PC-9 (cell line): ENCODE measurements around the gene SLC39A3. TPM values are rescaled to one million over a fixed set of nuclear protein-coding genes. Genes with fewer than 3 reads are reported as not detected.

Experiments
- BruUV-seq: library from RNA; stranded (reverse); fragments of 400-500 nt; replicated peaks from 2 replicates; lab custom pipeline; 2021; lab: Mats Ljungman, UMichigan
- CTCF ChIA-PET: fragments of 300-600 bp; sonication (Branson Sonifier 250); formaldehyde crosslinking; loops from one replicate; lab custom pipeline; 2022; ENCODE audit warnings: antibody characterized with exemption; lab: Charles Lee
- POLR2A ChIA-PET: fragments of 300-600 bp; sonication (Branson Sonifier 250); formaldehyde crosslinking; loops from one replicate; lab custom pipeline; 2022; ENCODE audit warnings: antibody characterized with exemption; ENCODE audit not compliant: unreplicated experiment; lab: Charles Lee
- DNase-seq, 2 experiments: peaks; one replicate each; pipeline versions ENCODE4 v3.0.0 to v3.0.0-alpha.2; 2015 to 2022; ENCODE audit warnings: mixed read lengths in 1 of 2
- H2AFZ ChIP-seq: fragments of 200-600 bp; sonication (generic); 2 replicates; pipeline ENCODE4 v1.8.1; 2017; ENCODE audit warnings: antibody characterized with exemption
- H3F3A ChIP-seq: fragments of 200-600 bp; sonication (generic); 2 replicates; pipeline ENCODE4 v1.8.1; 2017; ENCODE audit warnings: antibody characterized with exemption, mild to moderate bottlenecking, low read depth; ENCODE audit not compliant: insufficient read depth
- H3K27ac ChIP-seq: fragments of 200-600 bp; sonication (generic); 2 replicates; pipeline ENCODE4 v1.6.1; 2016; ENCODE audit warnings: mixed run types
- H3K27me3 ChIP-seq: fragments of 200-600 bp; sonication (generic); 2 replicates; pipeline ENCODE4 v1.6.1; 2016; ENCODE audit warnings: low read depth, mixed run types; ENCODE audit not compliant: insufficient read depth
- H3K36me3 ChIP-seq: fragments of 200-600 bp; sonication (generic); 2 replicates; pipeline ENCODE4 v1.6.1; 2016; ENCODE audit warnings: low read depth, mixed run types
- H3K4me1 ChIP-seq: fragments of 200-600 bp; sonication (generic); replicated peaks from 2 replicates; pipeline ENCODE4 v1.6.1; 2016; ENCODE audit warnings: mixed run types; ENCODE audit not compliant: insufficient read depth
- H3K4me2 ChIP-seq: fragments of 200-600 bp; sonication (generic); 2 replicates; pipeline ENCODE4 v1.6.1; 2017; ENCODE audit warnings: mixed run types
- H3K4me3 ChIP-seq: fragments of 200-600 bp; sonication (generic); 2 replicates; pipeline ENCODE4 v1.6.1; 2016; ENCODE audit warnings: mixed run types
- H3K79me2 ChIP-seq: fragments of 200-600 bp; sonication (generic); 2 replicates; pipeline ENCODE4 v1.6.1; 2017; ENCODE audit warnings: low read depth, mixed run types
- H3K9me2 ChIP-seq: fragments of 200-600 bp; sonication (generic); 2 replicates; pipeline ENCODE4 v1.8.1; 2017; ENCODE audit warnings: mild to moderate bottlenecking; ENCODE audit not compliant: insufficient read depth
- H3K9me3 ChIP-seq: fragments of 200-600 bp; sonication (generic); 2 replicates; pipeline ENCODE4 v1.8.1; 2016; ENCODE audit warnings: low read depth; ENCODE audit not compliant: insufficient read depth
- H4K20me1 ChIP-seq: fragments of 200-600 bp; sonication (generic); 2 replicates; pipeline ENCODE4 v1.8.1; 2017; ENCODE audit not compliant: insufficient read depth
- CTCF ChIP-seq: fragments of 200-600 bp; sonication (generic); conservative IDR thresholded peaks from 2 replicates; pipeline ENCODE4 v1.6.1; 2017; ENCODE audit warnings: mixed run types, antibody characterized with exemption, mild to moderate bottlenecking, moderate library complexity
- EZH2 ChIP-seq: fragments of 200-600 bp; sonication (generic); IDR thresholded peaks from 2 replicates; pipeline ENCODE4 v1.8.0; 2017; ENCODE audit warnings: antibody characterized with exemption, low read depth
- intact Hi-C: fragments of 100-400 bp; cut with micrococcal nuclease; formaldehyde crosslinking; loops from one replicate; pipeline ENCODE4 v1.10.0; 2022; ENCODE audit not compliant: unreplicated experiment
- total RNA-seq: library from RNA; stranded (reverse); gene quantifications from 2 replicates; pipeline ENCODE4 v1.2.3, GENCODE V29; 2021

Gene SLC39A3
- total RNA-seq, 1 experiment from 2014 or later, result 21.6 TPM

DNA sequence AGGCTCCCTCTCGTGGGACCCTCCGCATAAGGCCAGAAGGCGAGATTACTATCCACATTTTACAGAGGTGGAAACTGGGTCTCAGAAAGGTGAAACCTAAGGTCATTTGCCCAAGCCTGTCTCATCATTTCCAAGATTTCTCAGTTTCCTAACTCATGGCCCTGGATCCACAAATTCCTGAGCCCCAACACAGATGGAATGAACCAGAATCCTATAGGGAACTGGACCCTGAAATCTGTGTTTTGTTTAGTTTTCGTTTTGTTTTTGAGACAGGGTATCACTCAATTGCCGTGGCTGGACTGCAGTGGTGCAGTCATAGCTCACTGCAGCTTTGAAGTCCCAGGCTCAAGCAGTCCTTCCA, 36.8 kb downstream of the SLC39A3 start:
- Histone ChIP-seq H4K20me1 (no peaks in the 10 kb centered on the region), H3K27me3 (0 out of 2 replicates have a peak, but pooled peaks cover 4% of the 10 kb centered on the region), H3K4me1 (no peaks in the 10 kb centered on the region), H2AFZ (no peak overlapping the region), H3K4me3 (no peak overlapping the region), H3K27ac (no peak overlapping the region), H3K9me3 (no peaks in the 10 kb centered on the region), H3F3A (no peaks in the 10 kb centered on the region), H3K36me3 (no peaks in the 10 kb centered on the region), H3K9me2 (no peaks in the 10 kb centered on the region), H3K79me2 (no peaks in the 10 kb centered on the region), H3K4me2 (no peak overlapping the region)
- intact Hi-C loops, result no loop called here
- POLR2A ChIA-PET, result interaction anchor here (0.6 kb wide), 1 partner anchor 198 kb away, joined by 3 read pairs; no protein-coding TSS in a partner anchor
- CTCF ChIA-PET, result no interaction called here
- TF ChIP-seq CTCF, result no peak
- TF ChIP-seq EZH2, result no peak
- no TSS peak for BruUV-seq
- no peak for DNase-seq

DNA sequence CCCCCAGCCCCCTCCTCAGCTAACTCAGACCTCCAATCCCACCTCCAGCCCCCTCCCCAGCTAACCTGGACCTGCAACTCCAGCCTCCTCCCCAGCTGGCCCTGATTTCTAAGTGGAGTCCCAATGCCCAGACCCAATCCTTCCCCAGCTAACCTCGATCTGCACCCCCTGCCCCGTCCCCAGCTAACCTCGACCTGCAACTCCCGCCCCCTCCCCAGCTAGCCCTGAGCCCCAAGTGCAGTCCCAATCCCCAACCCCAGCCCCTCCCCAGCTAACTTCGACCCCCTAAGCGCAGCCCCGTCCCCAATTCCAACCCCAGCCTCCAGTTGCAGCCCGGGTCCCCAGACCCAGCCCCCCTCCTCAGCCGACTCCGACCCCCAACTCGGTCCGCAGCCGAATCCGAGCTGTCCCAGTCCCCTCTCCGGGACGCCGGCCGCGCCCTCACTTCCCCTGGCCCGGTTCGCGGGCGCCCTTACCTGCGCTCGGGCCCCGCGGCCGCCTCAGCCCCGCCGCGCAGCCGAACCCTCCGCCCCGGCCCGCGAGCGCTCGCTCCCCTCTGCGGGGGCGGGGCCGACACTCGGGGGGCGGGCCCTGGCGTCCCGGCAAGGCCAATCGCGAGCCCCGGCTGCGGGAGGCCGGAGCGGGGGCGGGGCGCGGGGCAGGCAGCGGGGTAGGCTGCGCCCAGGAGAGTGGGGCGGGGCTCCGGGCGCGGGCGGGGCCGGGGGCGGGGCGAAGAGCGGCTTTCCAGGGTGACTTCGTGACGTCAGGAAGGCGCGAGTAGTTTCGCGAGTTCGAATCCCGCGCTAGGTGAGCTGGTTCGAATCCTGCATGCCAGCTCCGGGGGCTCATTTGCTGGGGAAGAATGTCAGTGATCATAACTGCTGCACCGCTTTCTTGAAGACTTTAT, 37.4 kb downstream of the SLC39A3 start, which contains the start of gene GNG7:
GNG7 (minus strand) TSS at position 525 of the 907 bp plus-strand sequence. CDS start 182,006 bp downstream, outside the sequence.
- H3K4me1 ChIP-seq, result no peaks in the 10 kb centered on the region
- TF ChIP-seq CTCF (no peak), EZH2 (no peak)
- no peaks in the 10 kb centered on the region for H3F3A ChIP-seq
- no peaks in the 10 kb centered on the region for H3K79me2 ChIP-seq
- no peak within 1 kb of the TSS for H3K27ac ChIP-seq
- intact Hi-C loops, result no loop called here
- H3K4me3 ChIP-seq, result no peak within 1 kb of the TSS
- H3K27me3 ChIP-seq, result 0 out of 2 replicates have a peak, but pooled peaks cover 4% of the 10 kb centered on the region
- no peak within 1 kb of the TSS for H2AFZ ChIP-seq
- CTCF ChIA-PET, result interaction anchor here (0.7 kb wide), 1 partner anchor 454 kb away, joined by 3 read pairs; no protein-coding TSS in a partner anchor
- H3K9me3 ChIP-seq, result no peaks in the 10 kb centered on the region
- no peaks in the 10 kb centered on the region for H3K9me2 ChIP-seq
- POLR2A ChIA-PET, result interaction anchor here (0.6 kb wide), 2 partner anchors 30 to 199 kb away, joined by 3 to 8 read pairs; no protein-coding TSS in a partner anchor
- peak in 1 of 2 experiments; percentile 90 for DNase-seq
- H3K4me2 ChIP-seq, result peak within 1 kb of the TSS; percentile 44; the same call in 1 of the 2 replicates
- no TSS peak for BruUV-seq
- no peaks in the 10 kb centered on the region for H3K36me3 ChIP-seq
- H4K20me1 ChIP-seq, result no peaks in the 10 kb centered on the region

- TF ChIP-seq EZH2, result no peak
- CTCF ChIA-PET, result interaction anchor here (0.7 kb wide), 2 partner anchors 30 to 453 kb away, joined by 3 to 23 read pairs; no protein-coding TSS in a partner anchor
- H3K27me3 ChIP-seq, result 0 out of 2 replicates have a peak, but pooled peaks cover 4% of the 10 kb centered on the region
- no peak overlapping the region for H3K4me3 ChIP-seq
- no peak for DNase-seq
- no peaks in the 10 kb centered on the region for H3K79me2 ChIP-seq
- H3K4me1 ChIP-seq, result no peaks in the 10 kb centered on the region
- H3K27ac ChIP-seq, result no peak overlapping the region
- no peaks in the 10 kb centered on the region for H4K20me1 ChIP-seq
- H3F3A ChIP-seq, result no peaks in the 10 kb centered on the region
- no peaks in the 10 kb centered on the region for H3K9me3 ChIP-seq
- intact Hi-C loops, result no loop called here
- peak overlapping the region; percentile 44; the same call in 1 of the 2 replicates for H3K4me2 ChIP-seq
- BruUV-seq, result no TSS peak
- H3K9me2 ChIP-seq, result no peaks in the 10 kb centered on the region
- H3K36me3 ChIP-seq, result no peaks in the 10 kb centered on the region
- no peak overlapping the region for H2AFZ ChIP-seq
- POLR2A ChIA-PET, result interaction anchor here (0.6 kb wide), 2 partner anchors 29 to 141 kb away, joined by 8 to 19 read pairs; no protein-coding TSS in a partner anchor
Observed at GRCh38 chr19:2701361-2702169, 38.3 kb downstream of the SLC39A3 start.
